D341Med (cell line): ENCODE measurements around the gene LRFN4.

Experiments used
- DNase-seq: peaks from one replicate; pipeline ENCODE4 v3.0.0; 2012; ENCODE audit warnings: low spot score

The LRFN4 gene

DNA sequence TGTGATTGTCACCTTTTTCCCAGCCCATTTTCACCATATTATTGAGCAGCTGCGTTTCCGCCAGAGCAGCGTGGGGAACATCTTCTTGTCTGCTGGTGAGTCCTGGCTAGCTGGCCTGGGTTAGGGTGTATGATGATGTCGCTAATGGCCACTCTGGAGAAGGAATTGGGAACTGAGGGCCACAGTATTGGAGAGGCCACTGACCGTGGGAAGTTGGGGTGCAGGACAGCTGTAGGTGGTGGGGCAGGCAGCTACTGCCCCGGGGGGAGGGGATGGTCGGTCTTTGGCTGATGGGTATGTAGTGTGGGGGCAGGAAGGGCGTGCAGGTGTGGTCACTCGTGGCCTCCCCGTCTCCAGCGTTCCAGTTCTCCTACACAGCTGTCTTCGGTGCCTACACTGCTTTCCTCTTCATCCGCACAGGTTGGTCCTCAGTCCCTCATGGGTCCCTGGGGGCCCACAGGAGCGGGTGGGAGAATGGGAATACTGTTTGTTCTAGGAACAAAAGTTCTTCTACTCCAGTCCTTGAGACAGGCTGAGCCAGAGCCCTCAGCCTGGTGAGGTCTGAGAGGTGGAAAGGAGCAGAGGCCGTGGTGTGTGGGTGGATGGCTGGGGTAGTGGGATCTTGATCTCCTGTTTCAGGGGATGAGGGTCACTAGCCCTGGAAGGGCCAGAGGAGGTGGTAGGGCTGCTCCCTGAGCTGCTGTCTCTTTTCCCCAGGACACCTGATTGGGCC is 11.6 kb upstream of the LRFN4 start:
- DNase-seq, result peak; percentile 3

GRCh38 chr11:66845876-66846212 is 11.0 kb upstream of the LRFN4 start:
- peak; percentile 18 for DNase-seq

DNA sequence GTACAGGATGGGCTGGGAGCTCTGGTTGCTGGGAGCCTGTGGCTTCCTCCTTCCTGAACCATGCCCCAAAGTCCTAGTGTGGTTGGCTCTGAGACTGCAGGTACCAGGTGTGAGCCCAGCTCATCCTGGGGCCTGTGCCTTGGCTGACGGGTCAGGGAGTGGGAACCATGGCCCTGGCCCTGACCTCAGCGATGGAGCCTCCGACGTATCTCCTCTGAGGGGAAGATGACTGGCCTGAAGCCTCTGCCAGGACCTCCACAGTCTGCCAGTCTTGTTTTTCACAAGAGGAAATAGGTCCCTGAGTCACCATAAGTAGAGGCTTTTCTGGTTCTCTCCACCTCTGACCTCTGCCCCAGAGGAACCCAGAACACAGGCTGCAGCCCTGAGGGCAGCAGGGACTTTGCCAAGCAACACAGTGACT is 10.2 kb upstream of the LRFN4 start:
- peak; percentile 5 for DNase-seq

DNA sequence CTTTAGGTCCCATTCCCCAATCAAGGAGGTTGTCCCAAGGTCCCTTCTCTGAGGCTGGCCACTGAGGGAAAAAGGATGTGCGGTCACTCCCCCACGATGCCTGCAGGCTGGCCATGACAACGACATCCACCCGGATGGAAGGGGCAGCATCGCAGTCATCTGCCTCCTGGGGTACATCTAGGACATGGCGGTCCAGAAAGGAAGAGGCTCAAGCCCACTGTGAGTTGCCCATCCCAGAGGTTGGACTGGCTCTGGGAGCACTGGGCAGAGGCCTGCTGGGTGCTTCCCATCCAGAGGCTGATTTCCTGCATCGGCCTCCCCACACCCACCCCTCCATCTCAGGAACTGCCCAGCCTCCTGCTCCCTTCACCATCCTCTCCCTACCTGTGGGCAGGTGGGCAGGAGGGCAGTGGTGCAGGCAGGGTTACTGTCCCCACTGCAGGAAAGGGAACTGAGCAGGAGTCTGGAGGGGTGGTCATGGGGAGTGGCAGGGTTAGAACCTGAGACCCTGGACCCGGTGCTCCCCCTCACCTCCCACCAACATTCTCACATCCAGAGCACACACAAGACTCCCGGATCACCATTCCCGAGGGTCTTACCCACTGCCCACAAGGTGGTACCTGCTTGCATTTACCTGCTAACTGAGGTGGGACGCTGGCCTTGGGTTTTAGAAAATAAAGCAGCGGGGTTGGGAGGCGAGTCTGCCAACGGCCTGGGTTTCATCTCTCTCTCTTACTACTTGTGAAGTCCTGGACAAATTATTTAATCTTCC is 9.2 kb upstream of the LRFN4 start:
- DNase-seq, result peak; percentile 10

- DNase-seq, result no peak
Observed at GRCh38 chr11:66848671-66849500, 8.0 kb upstream of the LRFN4 start.

- DNase-seq, result no peak
Observed at GRCh38 chr11:66849501-66850234, 7.2 kb upstream of the LRFN4 start.

- no peak for DNase-seq
Observed at GRCh38 chr11:66850235-66850587, 6.7 kb upstream of the LRFN4 start.

DNA sequence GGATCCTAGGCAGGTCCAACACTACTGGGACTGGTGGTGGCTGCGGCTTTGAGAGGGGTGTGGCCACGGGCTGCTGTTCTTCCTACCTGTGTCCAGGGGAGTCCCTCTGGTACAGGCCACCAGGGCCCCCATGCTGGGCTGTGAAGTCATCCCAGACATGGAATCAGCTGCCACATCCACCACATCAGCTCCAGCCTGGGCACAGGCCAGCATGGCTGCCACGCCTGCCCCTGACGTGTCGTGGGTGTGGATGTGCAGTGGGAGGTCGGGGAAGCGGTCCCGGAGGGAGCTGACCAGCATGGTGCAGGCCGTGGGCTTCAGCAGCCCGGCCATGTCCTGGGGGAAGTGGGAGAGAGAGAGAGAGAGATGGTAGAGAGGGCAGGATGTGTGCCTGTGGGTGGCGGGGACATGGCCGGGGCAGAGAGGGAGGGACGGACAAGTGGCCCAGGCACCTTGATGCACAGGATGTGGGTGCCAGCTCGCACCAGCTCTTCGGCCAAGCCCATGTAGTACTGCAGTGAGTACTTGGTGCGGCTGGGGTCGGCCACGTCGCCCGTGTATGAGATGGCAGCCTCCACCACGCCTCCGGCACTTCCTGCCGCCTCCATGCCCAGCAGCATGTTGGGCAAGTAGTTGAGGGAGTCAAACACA is 6.2 kb upstream of the LRFN4 start:
- DNase-seq, result no peak

GRCh38 chr11:66851239-66851596 is 5.6 kb upstream of the LRFN4 start:
- no peak for DNase-seq

GRCh38 chr11:66851698-66852465 is 5.0 kb upstream of the LRFN4 start:
- no peak for DNase-seq

DNA sequence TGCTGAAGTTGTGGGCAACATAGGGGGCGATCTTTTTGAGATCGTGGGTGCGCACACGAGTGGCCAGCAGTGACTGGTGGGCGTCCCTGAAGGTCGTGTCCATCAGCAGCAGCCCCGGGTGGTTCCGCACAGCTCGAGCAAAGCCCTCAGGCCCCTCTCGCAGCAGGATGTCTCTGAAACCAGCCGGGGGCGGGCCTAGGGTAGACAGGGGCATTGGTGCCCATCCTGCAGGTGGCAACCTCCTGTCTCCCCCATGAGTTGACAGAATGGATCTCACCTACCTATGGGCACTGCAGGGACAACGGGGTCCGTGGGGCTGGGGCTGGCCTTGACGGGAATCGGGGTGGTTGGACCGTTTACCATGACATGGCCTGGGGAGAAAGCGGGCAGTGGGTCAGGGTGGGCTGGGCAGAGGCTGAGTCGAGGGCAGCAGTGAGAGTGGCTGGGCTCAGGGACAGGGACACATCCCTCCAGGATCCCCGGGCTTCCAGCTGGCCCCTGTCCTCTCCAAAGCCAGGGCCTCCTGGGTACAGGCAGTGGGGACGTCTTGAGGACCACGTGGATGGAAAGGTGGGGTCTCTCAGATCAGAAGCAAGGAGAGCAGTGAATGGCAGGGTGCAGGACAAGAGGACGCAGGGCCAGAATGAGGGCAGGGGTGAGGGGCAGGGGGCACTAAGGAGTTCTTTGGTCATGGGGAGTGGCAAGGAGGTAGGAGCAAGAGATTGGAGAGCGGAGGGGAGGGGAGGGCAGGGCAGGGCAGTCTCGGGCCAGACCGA is 4.2 kb upstream of the LRFN4 start:
- no peak for DNase-seq

DNA sequence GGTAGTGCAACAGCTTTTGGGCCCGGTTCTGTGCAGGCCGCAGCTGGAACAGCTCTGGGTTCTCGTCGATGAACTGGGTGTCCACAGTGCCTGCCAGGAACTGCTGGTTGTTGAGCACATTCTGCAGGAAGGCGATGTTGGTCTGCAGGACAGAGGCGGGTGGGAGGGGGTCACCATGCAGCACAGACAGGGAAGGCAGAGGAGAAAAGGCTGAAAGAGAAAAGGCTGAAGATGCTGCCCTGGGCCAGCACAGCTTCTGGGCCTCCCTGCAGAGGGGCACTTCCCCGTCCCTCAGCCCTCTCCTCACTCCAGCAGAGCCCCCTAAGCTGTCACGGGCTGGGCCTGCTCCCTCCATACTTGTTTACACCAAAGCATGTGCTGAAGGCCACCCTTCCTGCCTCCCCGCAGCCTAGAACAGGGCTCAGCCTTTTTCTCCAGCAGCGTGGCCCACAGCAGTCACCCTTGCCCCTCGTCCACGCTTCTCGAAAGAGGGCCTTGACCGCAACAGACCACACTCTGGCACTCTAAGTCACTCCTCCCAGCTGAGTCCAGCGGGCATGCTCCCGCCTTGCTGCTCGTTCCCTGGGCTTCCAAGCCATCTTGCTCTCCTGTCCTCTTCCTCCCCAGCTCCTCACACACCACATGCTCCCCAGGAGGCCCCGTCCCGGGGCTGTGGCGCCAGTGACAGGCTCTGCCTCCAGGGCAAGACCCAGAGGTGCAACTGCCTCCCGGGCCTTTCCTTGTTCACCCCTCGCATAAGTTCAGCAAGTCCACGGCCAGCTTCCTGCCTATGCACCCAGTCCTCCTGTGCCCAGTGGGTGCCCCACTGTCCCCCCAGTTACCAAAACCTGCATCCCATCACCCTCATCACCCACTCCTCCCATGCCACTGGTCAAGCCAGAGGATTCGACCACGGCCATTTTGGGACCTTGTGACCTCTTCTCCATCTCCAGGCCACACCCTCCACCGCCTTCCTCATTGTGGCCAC is 3.3 kb upstream of the LRFN4 start:
- DNase-seq, result no peak

DNA sequence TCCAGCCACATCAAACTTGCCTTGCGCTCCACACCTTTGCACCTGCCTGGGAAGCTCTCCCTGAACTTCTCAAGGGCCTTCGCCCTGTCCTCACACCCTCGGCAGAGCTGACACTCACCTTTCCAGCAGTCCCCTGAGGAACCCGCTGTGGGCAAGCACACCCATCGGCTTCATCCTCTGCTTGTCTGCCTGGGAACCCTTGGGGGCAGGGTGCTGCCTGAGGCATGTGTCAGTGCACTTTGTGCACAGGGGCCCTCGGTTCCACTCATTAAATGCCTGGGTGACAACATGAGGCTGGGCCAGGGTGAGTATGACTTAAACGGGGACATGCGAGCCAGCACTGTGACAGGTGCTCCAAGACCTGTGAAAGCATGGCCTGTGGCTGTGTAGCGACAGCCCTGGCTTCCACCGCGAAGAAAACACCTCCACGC is 2.6 kb upstream of the LRFN4 start:
- DNase-seq, result no peak

DNA sequence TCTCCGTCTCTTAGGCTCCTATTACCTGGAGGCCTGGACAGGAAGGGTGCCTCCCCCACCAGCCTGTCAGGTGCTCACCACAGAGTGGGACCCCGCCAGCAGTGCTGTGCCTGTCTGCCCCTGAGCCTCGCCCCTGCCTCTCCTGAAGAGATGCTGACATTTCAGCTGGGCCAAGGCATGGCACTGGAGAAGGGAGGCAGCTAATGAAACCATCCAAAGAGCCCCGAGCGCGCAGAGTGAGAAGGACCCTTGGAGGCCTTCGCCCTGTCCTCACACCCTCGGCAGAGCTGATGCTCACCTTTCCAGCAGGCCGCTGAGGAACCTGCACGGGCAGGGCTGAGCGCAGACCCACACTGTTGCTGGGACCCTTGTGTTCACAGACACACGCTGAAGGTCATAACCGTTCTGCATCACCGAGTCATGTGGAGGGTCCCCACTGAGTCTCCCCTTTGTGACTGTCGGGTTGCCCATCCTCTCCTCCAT is 2.1 kb upstream of the LRFN4 start:
- no peak for DNase-seq

GRCh38 chr11:66855574-66856495 is 1.0 kb upstream of the LRFN4 start:
- peak; percentile 98 for DNase-seq

DNA sequence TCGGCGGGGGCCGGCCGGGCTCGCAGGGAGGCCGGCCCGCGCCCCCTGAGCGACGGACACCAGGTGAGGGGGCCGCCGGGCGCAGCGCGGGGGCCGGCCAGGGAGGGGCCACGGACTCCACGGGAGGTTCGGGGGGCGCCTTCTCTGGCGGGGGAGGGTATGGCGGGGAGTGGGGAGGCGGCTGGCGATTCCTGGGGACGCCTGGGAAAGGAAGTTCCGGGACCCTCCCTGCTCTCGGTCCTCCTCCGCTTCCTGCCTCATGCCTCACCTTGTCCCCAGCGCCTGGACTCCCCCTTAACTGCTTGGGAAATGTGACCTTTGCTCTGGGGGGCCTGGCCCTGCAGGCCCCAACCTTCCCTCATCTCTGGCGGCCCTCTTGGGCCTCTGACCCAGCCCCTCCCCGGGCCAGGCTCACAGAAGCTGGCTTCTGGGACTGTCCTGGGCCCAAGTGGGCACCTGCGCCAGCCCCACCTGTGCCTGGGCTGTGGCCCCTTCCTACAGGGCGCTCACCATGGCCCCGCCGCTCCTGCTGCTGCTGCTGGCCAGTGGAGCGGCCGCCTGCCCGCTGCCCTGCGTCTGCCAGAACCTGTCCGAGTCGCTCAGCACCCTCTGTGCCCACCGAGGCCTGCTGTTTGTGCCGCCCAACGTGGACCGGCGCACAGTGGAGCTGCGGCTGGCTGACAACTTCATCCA is 516 bp downstream of the LRFN4 start:
- no peak for DNase-seq

DNA sequence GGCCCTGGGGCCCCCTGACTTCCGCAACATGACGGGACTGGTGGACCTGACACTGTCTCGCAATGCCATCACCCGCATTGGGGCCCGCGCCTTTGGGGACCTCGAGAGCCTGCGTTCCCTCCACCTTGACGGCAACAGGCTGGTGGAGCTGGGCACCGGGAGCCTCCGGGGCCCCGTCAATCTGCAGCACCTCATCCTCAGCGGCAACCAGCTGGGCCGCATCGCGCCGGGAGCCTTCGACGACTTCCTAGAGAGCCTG is 992 bp downstream of the LRFN4 start:
- DNase-seq, result no peak
